GM19238 (cell line): ENCODE data around the gene SPTAN1.

Experiments used
- DNase-seq: peaks from one replicate; pipeline ENCODE4 v3.0.0; 2011; ENCODE audit warnings: low spot score; ENCODE audit not compliant: insufficient read length

Gene SPTAN1

GRCh38 chr9:128595471-128595870 lies 43.1 kb downstream of the SPTAN1 start:
- DNase-seq = no peak

- DNase-seq = no peak
Measured at GRCh38 chr9:128600099-128600498, 47.7 kb downstream of the SPTAN1 start.

GRCh38 chr9:128603697-128604096 lies 51.3 kb downstream of the SPTAN1 start:
- DNase-seq = no peak

- DNase-seq = no peak
Measured at GRCh38 chr9:128607642-128608350, 55.4 kb downstream of the SPTAN1 start.

GRCh38 chr9:128610897-128611296 lies 58.5 kb downstream of the SPTAN1 start:
- DNase-seq = no peak

- no peak for DNase-seq
Measured at GRCh38 chr9:128611600-128612394, 59.4 kb downstream of the SPTAN1 start.

- no peak for DNase-seq
Measured at GRCh38 chr9:128614728-128615127, 62.3 kb downstream of the SPTAN1 start.

- DNase-seq = no peak
Measured at GRCh38 chr9:128615571-128615970, 63.2 kb downstream of the SPTAN1 start.

- DNase-seq = no peak
Measured at GRCh38 chr9:128617943-128618342, 65.6 kb downstream of the SPTAN1 start.

- DNase-seq = no peak
Measured at GRCh38 chr9:128619127-128619526, 66.7 kb downstream of the SPTAN1 start.

- no peak for DNase-seq
Measured at GRCh38 chr9:128619779-128620178, 67.4 kb downstream of the SPTAN1 start.

GRCh38 chr9:128621730-128622455 lies 69.5 kb downstream of the SPTAN1 start:
- no peak for DNase-seq

- no peak for DNase-seq
Measured at GRCh38 chr9:128624566-128624965, 72.2 kb downstream of the SPTAN1 start.

GRCh38 chr9:128625391-128626146 lies 73.2 kb downstream of the SPTAN1 start:
- DNase-seq = no peak

GRCh38 chr9:128626181-128626580 lies 73.8 kb downstream of the SPTAN1 start:
- DNase-seq = no peak

GRCh38 chr9:128627127-128627715 lies 74.8 kb downstream of the SPTAN1 start:
- DNase-seq = no peak

- no peak for DNase-seq
Measured at GRCh38 chr9:128627906-128628305, 75.5 kb downstream of the SPTAN1 start.

- DNase-seq = no peak
Measured at GRCh38 chr9:128628471-128629048, 76.2 kb downstream of the SPTAN1 start.

- no peak for DNase-seq
Measured at GRCh38 chr9:128629136-128629535, 76.7 kb downstream of the SPTAN1 start.

GRCh38 chr9:128629852-128630545 lies 77.6 kb downstream of the SPTAN1 start:
- DNase-seq = no peak
